ENCODE data around the gene TBC1D4.
"Not testable (repeated sequence)": the region's sequence is repeated elsewhere in the genome, so short reads cannot be mapped to it uniquely, and the experiment has no call there.

Gene TBC1D4

GRCh38 chr13:75240240-75240639, 241.7 kb downstream of the TBC1D4 start:
- H3K27me3 ChIP-seq (ENCODE audit: control insufficient read depth in 1 of 2, insufficient read depth in 2 of 2, low read length in 2 of 2); H3K27ac ChIP-seq (ENCODE audit: low read length); H3K4me3 ChIP-seq (ENCODE audit: low read length in 2 of 2); H3K36me3 ChIP-seq (ENCODE audit: control insufficient read depth in 2 of 2, insufficient read depth in 2 of 2, low read length in 2 of 2); H3K9ac ChIP-seq (ENCODE audit: low read length in 2 of 2); H3K9me3 ChIP-seq (ENCODE audit: control insufficient read depth in 2 of 2, low read length in 2 of 2); H3K4me1 ChIP-seq (ENCODE audit: control insufficient read depth, insufficient read depth, low read length): not testable (repeated sequence)

DNA sequence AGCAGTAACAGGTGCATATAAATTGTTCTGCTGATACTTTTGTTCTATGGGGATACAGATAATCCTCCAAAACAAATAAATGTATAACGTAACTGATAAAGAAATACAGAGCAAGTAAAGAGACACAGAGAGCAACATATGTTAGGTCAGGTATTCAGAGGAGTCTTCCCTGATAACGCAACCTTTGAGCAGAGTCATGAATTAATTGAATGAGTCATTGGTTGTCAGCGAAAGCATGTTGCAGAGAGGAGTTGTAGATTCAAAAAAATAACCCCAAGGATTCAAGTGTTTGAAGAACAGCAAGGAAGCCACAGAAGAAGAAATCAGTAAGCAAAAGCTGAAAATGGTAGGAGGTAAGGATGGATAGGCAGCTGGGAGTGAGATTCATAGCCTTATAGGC, 245.2 kb downstream of the TBC1D4 start:
- Histone ChIP-seq H3K4me1 (ENCODE audit: control insufficient read depth, insufficient read depth, low read length) (no peaks in the 10 kb centered on the region), H3K9me3 (ENCODE audit: control insufficient read depth in 2 of 2, low read length in 2 of 2) (no peaks in the 10 kb centered on the region), H3K27ac (ENCODE audit: low read length) (no peak overlapping the region), H3K36me3 (ENCODE audit: control insufficient read depth in 2 of 2, insufficient read depth in 2 of 2, low read length in 2 of 2) (no peaks in the 10 kb centered on the region), H3K27me3 (ENCODE audit: control insufficient read depth in 1 of 2, insufficient read depth in 2 of 2, low read length in 2 of 2) (no peaks in the 10 kb centered on the region), H3K9ac (ENCODE audit: low read length in 2 of 2) (no peak overlapping the region), H3K4me3 (ENCODE audit: low read length in 2 of 2) (no peak overlapping the region)

Data from stomach smooth muscle (tissue), 2 donors.